DOHH2 (cell line): ENCODE measurements around the gene PRX.

ENCODE experiments used
- H3F3A ChIP-seq: fragments of 200-600 bp; sonication (generic), shearing (Covaris generic); 2 replicates; pipeline ENCODE4 v1.6.0; 2016; ENCODE audit warnings: antibody characterized with exemption, mild to moderate bottlenecking; ENCODE audit not compliant: control insufficient read depth, insufficient read depth
- H3K27ac ChIP-seq: fragments of 200-600 bp; sonication (generic); 2 replicates; pipeline ENCODE4 v1.5.1; 2014; ENCODE audit warnings: low read depth, mild to moderate bottlenecking, low read length, moderate library complexity
- H3K27me3 ChIP-seq: fragments of 200-600 bp; sonication (generic); 2 replicates; pipeline ENCODE4 v1.6.1; 2014; ENCODE audit warnings: mild to moderate bottlenecking, low read length, mixed read lengths; ENCODE audit not compliant: control insufficient read depth
- H3K36me3 ChIP-seq: fragments of 200-600 bp; sonication (generic); 2 replicates; pipeline ENCODE4 v1.6.1; 2014; ENCODE audit warnings: mild to moderate bottlenecking, low read length, moderate library complexity, mixed read lengths; ENCODE audit not compliant: control insufficient read depth
- H3K4me1 ChIP-seq: fragments of 200-600 bp; sonication (generic); 2 replicates; pipeline ENCODE4 v1.6.1; 2014; ENCODE audit warnings: mild to moderate bottlenecking, low read length, mixed read lengths; ENCODE audit not compliant: control insufficient read depth
- H3K4me2 ChIP-seq: fragments of 200-600 bp; sonication (generic); 2 replicates; pipeline ENCODE4 v1.6.0; 2014; ENCODE audit warnings: mild to moderate bottlenecking, low read length, moderate library complexity
- H3K4me3 ChIP-seq: fragments of 200-600 bp; sonication (generic); 2 replicates; pipeline ENCODE4 v1.5.1; 2014; ENCODE audit warnings: mild to moderate bottlenecking, low read length, mixed read lengths
- H3K79me2 ChIP-seq: fragments of 200-600 bp; sonication (generic); 2 replicates; pipeline ENCODE4 v1.6.1; 2014; ENCODE audit warnings: mild to moderate bottlenecking, low read length, mixed read lengths; ENCODE audit not compliant: control insufficient read depth
- H3K9me2 ChIP-seq: fragments of 200-600 bp; sonication (generic); replicated peaks from 2 replicates; pipeline ENCODE4 v1.6.1; 2014; ENCODE audit warnings: mild to moderate bottlenecking, low read length, mixed read lengths; ENCODE audit not compliant: control insufficient read depth
- H3K9me3 ChIP-seq: fragments of 200-600 bp; sonication (generic); 2 replicates; pipeline ENCODE4 v1.6.1; 2014; ENCODE audit warnings: antibody characterized with exemption, low read length, mixed read lengths; ENCODE audit not compliant: control insufficient read depth, insufficient read depth
- H4K20me1 ChIP-seq: fragments of 200-600 bp; sonication (generic); 2 replicates; pipeline ENCODE4 v1.6.0; 2014; ENCODE audit warnings: low read depth, mild to moderate bottlenecking, antibody characterized with exemption, low read length, moderate library complexity; ENCODE audit not compliant: control insufficient read depth, insufficient read depth
- EZH2phosphoT487 ChIP-seq: fragments of 200-600 bp; sonication (generic); IDR thresholded peaks from 2 replicates; pipeline ENCODE4 v1.6.1; 2017; ENCODE audit warnings: borderline replicate concordance, mild to moderate bottlenecking, antibody characterized with exemption, low read length, moderate library complexity, mixed read lengths
- TF ChIP-seq, protein P1 (sequence below): fragments of 200-600 bp; sonication (generic); IDR thresholded peaks from one replicate; pipeline ENCODE4 v1.5.1; 2014; ENCODE audit warnings: antibody characterized with exemption, mild to moderate bottlenecking, low read depth, low read length; ENCODE audit not compliant: poor library complexity, severe bottlenecking

PRX gene

GRCh38 chr19:40423938-40424337 is 10.8 kb upstream of the PRX start:
- Histone ChIP-seq H3K27me3 (no peaks in the 10 kb centered on the region), H3K9me3 (no peaks in the 10 kb centered on the region), H3K4me2 (no peak overlapping the region), H3K36me3 (peaks cover 12% of the 10 kb centered on the region), H4K20me1 (no peaks in the 10 kb centered on the region), H3K27ac (no peak overlapping the region), H3K79me2 (peaks cover 13% of the 10 kb centered on the region), H3K9me2 (no peaks in the 10 kb centered on the region), H3F3A (peaks cover 6% of the 10 kb centered on the region), H3K4me3 (no peak overlapping the region), H3K4me1 (peaks cover 34% of the 10 kb centered on the region)
- TF ChIP-seq EZH2phosphoT487 = no peak
- TF ChIP-seq, protein P1, sequence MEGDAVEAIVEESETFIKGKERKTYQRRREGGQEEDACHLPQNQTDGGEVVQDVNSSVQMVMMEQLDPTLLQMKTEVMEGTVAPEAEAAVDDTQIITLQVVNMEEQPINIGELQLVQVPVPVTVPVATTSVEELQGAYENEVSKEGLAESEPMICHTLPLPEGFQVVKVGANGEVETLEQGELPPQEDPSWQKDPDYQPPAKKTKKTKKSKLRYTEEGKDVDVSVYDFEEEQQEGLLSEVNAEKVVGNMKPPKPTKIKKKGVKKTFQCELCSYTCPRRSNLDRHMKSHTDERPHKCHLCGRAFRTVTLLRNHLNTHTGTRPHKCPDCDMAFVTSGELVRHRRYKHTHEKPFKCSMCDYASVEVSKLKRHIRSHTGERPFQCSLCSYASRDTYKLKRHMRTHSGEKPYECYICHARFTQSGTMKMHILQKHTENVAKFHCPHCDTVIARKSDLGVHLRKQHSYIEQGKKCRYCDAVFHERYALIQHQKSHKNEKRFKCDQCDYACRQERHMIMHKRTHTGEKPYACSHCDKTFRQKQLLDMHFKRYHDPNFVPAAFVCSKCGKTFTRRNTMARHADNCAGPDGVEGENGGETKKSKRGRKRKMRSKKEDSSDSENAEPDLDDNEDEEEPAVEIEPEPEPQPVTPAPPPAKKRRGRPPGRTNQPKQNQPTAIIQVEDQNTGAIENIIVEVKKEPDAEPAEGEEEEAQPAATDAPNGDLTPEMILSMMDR = no peak

- Histone ChIP-seq H3K27ac (no peak overlapping the region), H4K20me1 (no peaks in the 10 kb centered on the region), H3K9me2 (no peaks in the 10 kb centered on the region), H3K4me2 (no peak overlapping the region), H3K4me1 (peaks cover 40% of the 10 kb centered on the region), H3K9me3 (no peaks in the 10 kb centered on the region), H3K79me2 (peaks cover 13% of the 10 kb centered on the region), H3K36me3 (peaks cover 12% of the 10 kb centered on the region), H3K27me3 (no peaks in the 10 kb centered on the region), H3K4me3 (no peak overlapping the region), H3F3A (peaks cover 7% of the 10 kb centered on the region)
- TF ChIP-seq, protein P1 = no peak
- no peak for TF ChIP-seq EZH2phosphoT487
Observed at GRCh38 chr19:40422748-40423566, 9.8 kb upstream of the PRX start.

DNA sequence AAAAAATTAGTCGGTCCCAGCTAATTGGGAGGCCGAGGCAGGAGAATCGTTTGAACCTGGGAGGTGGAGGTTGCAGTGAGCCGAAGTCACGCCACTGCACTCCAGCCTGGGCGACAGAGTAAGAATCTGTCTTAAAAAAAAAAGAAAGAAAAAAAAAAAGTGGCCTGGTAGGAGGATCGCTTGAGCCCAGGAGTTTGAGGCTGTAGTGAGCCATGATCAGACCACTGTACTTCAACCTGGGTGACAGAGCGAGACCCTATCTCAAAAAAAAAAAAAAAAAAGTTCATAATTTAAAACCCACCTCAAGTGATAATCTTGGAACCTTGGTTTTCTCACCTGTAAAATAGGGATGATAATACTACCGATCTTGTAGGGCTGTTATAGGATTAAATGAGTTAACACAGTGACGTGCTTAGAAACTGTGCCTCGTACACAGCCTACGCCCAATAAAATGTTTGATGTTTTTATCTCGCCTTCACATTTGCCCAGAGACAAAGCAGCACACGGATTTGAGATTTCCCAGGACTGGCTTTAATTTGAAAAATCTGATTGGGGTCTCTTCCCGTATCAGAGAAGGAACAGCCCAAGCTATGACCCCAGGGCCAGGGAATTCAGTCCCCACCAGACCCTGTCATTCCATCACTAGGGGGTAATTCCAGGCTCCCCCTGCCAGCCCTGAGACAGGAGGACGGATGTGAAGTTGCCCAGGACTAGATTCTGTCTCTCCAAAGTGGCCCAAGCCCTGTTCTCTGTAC is 9.0 kb upstream of the PRX start:
- TF ChIP-seq, protein P1 = no peak
- no peak for TF ChIP-seq EZH2phosphoT487
- peaks cover 13% of the 10 kb centered on the region for H3K79me2 ChIP-seq
- peaks cover 45% of the 10 kb centered on the region for H3K4me1 ChIP-seq
- no peaks in the 10 kb centered on the region for H4K20me1 ChIP-seq
- H3F3A ChIP-seq = peaks cover 9% of the 10 kb centered on the region
- H3K36me3 ChIP-seq = peaks cover 12% of the 10 kb centered on the region
- H3K27ac ChIP-seq = no peak overlapping the region
- H3K9me3 ChIP-seq = no peaks in the 10 kb centered on the region
- no peak overlapping the region for H3K4me2 ChIP-seq
- no peaks in the 10 kb centered on the region for H3K9me2 ChIP-seq
- no peaks in the 10 kb centered on the region for H3K27me3 ChIP-seq
- no peak overlapping the region for H3K4me3 ChIP-seq
